GM21619 (cell line): ENCODE data around the gene SLIT3.

Experiments
- ATAC-seq: cut with Tn5 transposase; IDR thresholded peaks from one replicate; pipeline ENCODE4 v1.9.1; 2021; ENCODE audit not compliant: unreplicated experiment

SLIT3 gene

GRCh38 chr5:169272111-169272510 lies 28.8 kb downstream of the SLIT3 start:
- no peak for ATAC-seq

- ATAC-seq: no peak
Observed at GRCh38 chr5:169270827-169271226, 30.1 kb downstream of the SLIT3 start.

- no peak for ATAC-seq
Observed at GRCh38 chr5:169268019-169268418, 32.9 kb downstream of the SLIT3 start.

- ATAC-seq: no peak
Observed at GRCh38 chr5:169265888-169266287, 35.1 kb downstream of the SLIT3 start.

GRCh38 chr5:169263591-169263990 lies 37.3 kb downstream of the SLIT3 start:
- no peak for ATAC-seq

- ATAC-seq: no peak
Observed at GRCh38 chr5:169260896-169261569, 39.9 kb downstream of the SLIT3 start.

GRCh38 chr5:169258372-169259000 lies 42.5 kb downstream of the SLIT3 start:
- no peak for ATAC-seq

- ATAC-seq: no peak
Observed at GRCh38 chr5:169256191-169256590, 44.7 kb downstream of the SLIT3 start.

GRCh38 chr5:169253071-169253470 lies 47.9 kb downstream of the SLIT3 start:
- ATAC-seq: no peak

- ATAC-seq: no peak
Observed at GRCh38 chr5:169251333-169252084, 49.4 kb downstream of the SLIT3 start.

- no peak for ATAC-seq
Observed at GRCh38 chr5:169250887-169251286, 50.1 kb downstream of the SLIT3 start.

- ATAC-seq: no peak
Observed at GRCh38 chr5:169248996-169249395, 51.9 kb downstream of the SLIT3 start.

- no peak for ATAC-seq
Observed at GRCh38 chr5:169248550-169248949, 52.4 kb downstream of the SLIT3 start.

GRCh38 chr5:169244812-169245211 lies 56.1 kb downstream of the SLIT3 start:
- ATAC-seq: no peak

- no peak for ATAC-seq
Observed at GRCh38 chr5:169243651-169244422, 57.1 kb downstream of the SLIT3 start.

- no peak for ATAC-seq
Observed at GRCh38 chr5:169242849-169243186, 58.1 kb downstream of the SLIT3 start.

- no peak for ATAC-seq
Observed at GRCh38 chr5:169242175-169242848, 58.6 kb downstream of the SLIT3 start.

- no peak for ATAC-seq
Observed at GRCh38 chr5:169229342-169229892, 71.5 kb downstream of the SLIT3 start.

- no peak for ATAC-seq
Observed at GRCh38 chr5:169226895-169227294, 74.0 kb downstream of the SLIT3 start.

GRCh38 chr5:169225830-169226356 lies 75.0 kb downstream of the SLIT3 start:
- no peak for ATAC-seq
